ENCODE results near the gene TAF11L12.
"Not testable (repeated sequence)": the region's sequence is repeated elsewhere in the genome, so short reads cannot be mapped to it uniquely, and the experiment has no call there.

GRCh38 chr5:17585658-17586057 lies 24.5 kb upstream of the TAF11L12 start, which contains the start of gene TAF11L7:
- TF ChIP-seq CEBPB (IDR thresholded peaks at IDR 0.05); EP300 (IDR thresholded peaks at IDR 0.05; ENCODE audit: borderline replicate concordance); NFIC (IDR thresholded peaks at IDR 0.05); YY1 (IDR thresholded peaks at IDR 0.05; ENCODE audit: low read depth): not testable (repeated sequence)

All from Ishikawa (cell line).